ENCODE data around the gene PCYOX1L. TPM values are rescaled to one million over a fixed set of nuclear protein-coding genes. Genes with fewer than 3 reads are reported as not detected.

PCYOX1L gene
- total and polyA plus RNA-seq, 2 experiments from 2014 or later, result 6.7 to 14.7 TPM

DNA sequence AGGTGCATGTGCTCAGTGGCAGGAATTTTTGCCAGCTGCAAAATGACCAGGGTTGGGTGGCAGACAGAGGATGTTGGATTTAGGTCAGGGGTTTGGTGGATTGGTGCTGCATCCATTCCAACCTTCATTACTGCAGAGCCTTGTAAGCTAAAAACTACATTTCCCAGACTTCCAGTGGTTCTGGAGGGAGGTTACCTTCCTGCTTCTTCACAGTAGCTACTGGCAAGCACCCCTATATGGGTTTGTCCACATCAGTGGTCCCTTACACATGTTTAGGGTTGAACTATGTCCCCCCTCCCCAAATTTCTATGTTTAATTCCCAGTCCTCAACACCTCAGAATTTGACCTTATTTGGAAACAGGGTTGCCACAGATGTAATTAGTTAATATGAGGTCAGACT lies 41.9 kb downstream of the PCYOX1L start:
- H3K27ac Mint-ChIP-seq, result no peak overlapping the region

More for the DNA sequence above, 41.9 kb downstream of the PCYOX1L start:
- H3K4me3 Mint-ChIP-seq, result no peak overlapping the region
- H3K4me3 ChIP-seq, result no peak overlapping the region
- TF ChIP-seq, protein P1, sequence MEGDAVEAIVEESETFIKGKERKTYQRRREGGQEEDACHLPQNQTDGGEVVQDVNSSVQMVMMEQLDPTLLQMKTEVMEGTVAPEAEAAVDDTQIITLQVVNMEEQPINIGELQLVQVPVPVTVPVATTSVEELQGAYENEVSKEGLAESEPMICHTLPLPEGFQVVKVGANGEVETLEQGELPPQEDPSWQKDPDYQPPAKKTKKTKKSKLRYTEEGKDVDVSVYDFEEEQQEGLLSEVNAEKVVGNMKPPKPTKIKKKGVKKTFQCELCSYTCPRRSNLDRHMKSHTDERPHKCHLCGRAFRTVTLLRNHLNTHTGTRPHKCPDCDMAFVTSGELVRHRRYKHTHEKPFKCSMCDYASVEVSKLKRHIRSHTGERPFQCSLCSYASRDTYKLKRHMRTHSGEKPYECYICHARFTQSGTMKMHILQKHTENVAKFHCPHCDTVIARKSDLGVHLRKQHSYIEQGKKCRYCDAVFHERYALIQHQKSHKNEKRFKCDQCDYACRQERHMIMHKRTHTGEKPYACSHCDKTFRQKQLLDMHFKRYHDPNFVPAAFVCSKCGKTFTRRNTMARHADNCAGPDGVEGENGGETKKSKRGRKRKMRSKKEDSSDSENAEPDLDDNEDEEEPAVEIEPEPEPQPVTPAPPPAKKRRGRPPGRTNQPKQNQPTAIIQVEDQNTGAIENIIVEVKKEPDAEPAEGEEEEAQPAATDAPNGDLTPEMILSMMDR (conservative IDR thresholded peaks at IDR 0.05; ENCODE audit: low read depth in 2 of 2), result no peak
- TF ChIP-seq, protein P2, sequence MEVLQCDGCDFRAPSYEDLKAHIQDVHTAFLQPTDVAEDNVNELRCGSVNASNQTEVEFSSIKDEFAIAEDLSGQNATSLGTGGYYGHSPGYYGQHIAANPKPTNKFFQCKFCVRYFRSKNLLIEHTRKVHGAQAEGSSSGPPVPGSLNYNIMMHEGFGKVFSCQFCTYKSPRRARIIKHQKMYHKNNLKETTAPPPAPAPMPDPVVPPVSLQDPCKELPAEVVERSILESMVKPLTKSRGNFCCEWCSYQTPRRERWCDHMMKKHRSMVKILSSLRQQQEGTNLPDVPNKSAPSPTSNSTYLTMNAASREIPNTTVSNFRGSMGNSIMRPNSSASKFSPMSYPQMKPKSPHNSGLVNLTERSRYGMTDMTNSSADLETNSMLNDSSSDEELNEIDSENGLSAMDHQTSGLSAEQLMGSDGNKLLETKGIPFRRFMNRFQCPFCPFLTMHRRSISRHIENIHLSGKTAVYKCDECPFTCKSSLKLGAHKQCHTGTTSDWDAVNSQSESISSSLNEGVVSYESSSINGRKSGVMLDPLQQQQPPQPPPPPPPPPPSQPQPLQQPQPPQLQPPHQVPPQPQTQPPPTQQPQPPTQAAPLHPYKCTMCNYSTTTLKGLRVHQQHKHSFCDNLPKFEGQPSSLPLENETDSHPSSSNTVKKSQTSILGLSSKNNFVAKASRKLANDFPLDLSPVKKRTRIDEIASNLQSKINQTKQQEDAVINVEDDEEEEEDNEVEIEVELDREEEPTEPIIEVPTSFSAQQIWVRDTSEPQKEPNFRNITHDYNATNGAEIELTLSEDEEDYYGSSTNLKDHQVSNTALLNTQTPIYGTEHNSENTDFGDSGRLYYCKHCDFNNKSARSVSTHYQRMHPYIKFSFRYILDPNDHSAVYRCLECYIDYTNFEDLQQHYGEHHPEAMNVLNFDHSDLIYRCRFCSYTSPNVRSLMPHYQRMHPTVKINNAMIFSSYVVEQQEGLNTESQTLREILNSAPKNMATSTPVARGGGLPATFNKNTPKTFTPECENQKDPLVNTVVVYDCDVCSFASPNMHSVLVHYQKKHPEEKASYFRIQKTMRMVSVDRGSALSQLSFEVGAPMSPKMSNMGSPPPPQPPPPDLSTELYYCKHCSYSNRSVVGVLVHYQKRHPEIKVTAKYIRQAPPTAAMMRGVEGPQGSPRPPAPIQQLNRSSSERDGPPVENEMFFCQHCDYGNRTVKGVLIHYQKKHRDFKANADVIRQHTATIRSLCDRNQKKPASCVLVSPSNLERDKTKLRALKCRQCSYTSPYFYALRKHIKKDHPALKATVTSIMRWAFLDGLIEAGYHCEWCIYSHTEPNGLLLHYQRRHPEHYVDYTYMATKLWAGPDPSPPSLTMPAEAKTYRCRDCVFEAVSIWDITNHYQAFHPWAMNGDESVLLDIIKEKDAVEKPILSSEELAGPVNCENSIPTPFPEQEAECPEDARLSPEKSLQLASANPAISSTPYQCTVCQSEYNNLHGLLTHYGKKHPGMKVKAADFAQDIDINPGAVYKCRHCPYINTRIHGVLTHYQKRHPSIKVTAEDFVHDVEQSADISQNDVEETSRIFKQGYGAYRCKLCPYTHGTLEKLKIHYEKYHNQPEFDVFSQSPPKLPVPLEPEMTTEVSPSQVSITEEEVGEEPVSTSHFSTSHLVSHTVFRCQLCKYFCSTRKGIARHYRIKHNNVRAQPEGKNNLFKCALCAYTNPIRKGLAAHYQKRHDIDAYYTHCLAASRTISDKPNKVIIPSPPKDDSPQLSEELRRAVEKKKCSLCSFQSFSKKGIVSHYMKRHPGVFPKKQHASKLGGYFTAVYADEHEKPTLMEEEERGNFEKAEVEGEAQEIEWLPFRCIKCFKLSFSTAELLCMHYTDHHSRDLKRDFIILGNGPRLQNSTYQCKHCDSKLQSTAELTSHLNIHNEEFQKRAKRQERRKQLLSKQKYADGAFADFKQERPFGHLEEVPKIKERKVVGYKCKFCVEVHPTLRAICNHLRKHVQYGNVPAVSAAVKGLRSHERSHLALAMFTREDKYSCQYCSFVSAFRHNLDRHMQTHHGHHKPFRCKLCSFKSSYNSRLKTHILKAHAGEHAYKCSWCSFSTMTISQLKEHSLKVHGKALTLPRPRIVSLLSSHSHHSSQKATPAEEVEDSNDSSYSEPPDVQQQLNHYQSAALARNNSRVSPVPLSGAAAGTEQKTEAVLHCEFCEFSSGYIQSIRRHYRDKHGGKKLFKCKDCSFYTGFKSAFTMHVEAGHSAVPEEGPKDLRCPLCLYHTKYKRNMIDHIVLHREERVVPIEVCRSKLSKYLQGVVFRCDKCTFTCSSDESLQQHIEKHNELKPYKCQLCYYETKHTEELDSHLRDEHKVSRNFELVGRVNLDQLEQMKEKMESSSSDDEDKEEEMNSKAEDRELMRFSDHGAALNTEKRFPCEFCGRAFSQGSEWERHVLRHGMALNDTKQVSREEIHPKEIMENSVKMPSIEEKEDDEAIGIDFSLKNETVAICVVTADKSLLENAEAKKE (CRISPR knock-in tag; IDR thresholded peaks at IDR 0.05), result no peak
- TF ChIP-seq, protein P3, sequence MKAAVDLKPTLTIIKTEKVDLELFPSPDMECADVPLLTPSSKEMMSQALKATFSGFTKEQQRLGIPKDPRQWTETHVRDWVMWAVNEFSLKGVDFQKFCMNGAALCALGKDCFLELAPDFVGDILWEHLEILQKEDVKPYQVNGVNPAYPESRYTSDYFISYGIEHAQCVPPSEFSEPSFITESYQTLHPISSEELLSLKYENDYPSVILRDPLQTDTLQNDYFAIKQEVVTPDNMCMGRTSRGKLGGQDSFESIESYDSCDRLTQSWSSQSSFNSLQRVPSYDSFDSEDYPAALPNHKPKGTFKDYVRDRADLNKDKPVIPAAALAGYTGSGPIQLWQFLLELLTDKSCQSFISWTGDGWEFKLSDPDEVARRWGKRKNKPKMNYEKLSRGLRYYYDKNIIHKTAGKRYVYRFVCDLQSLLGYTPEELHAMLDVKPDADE (IDR thresholded peaks at IDR 0.05), result peak; percentile 54; the same call in 1 of the 2 replicates
- no peak for TF ChIP-seq JUNB (IDR thresholded peaks at IDR 0.05; ENCODE audit: unreplicated experiment)
- H4K20me1 ChIP-seq (replicated peaks; ENCODE audit: insufficient read depth), result no peaks in the 10 kb centered on the region
- H3K27ac ChIP-seq (ENCODE audit: low read depth), result no peak overlapping the region
- H3K4me2 ChIP-seq, result no peak overlapping the region
- H3K36me3 ChIP-seq (ENCODE audit: insufficient read depth), result no peaks in the 10 kb centered on the region
- H2AFZ ChIP-seq, result no peak overlapping the region
- H3K79me2 ChIP-seq (replicated peaks; ENCODE audit: insufficient read depth), result no peaks in the 10 kb centered on the region
- no peaks in the 10 kb centered on the region for H3K9me3 Mint-ChIP-seq
- no peaks in the 10 kb centered on the region for H3K27me3 ChIP-seq (ENCODE audit: insufficient read depth)
- no peaks in the 10 kb centered on the region for H3K4me1 ChIP-seq (ENCODE audit: insufficient read depth)
- H3K36me3 Mint-ChIP-seq (ENCODE audit: low read depth), result no peaks in the 10 kb centered on the region; the same call in 2 of the 3 replicates
- peaks cover 9% of the 10 kb centered on the region; the same call in 2 of the 3 replicates for H3K4me1 Mint-ChIP-seq
- ATAC-seq (peak; percentile 86), DNase-seq (ENCODE audit: low spot score) (peak; percentile 66)
- H3K9me2 ChIP-seq (ENCODE audit: insufficient read depth), result no peaks in the 10 kb centered on the region
- no peaks in the 10 kb centered on the region for H3F3A ChIP-seq (replicated peaks; ENCODE audit: low read depth)
- H3K27me3 Mint-ChIP-seq (ENCODE audit: insufficient read depth, low read depth, poor library complexity), result peaks cover 3% of the 10 kb centered on the region

All from GM23338 (cell line).